Type B pancreatic cell (in vitro differentiated cells): ENCODE results near the gene TRIP11. TPM values are rescaled to one million over a fixed set of nuclear protein-coding genes. Genes with fewer than 3 reads are reported as not detected.

Experiments
- DNase-seq: peaks from one replicate; pipeline ENCODE4 v3.0.0; 2021; ENCODE audit warnings: mixed read lengths; ENCODE audit not compliant: unreplicated experiment; ENCODE audit errors: extremely low spot score
- H3K27ac Mint-ChIP-seq: 2 replicates; pipeline ENCODE4 v1.8.0; 2021; ENCODE audit warnings: mild to moderate bottlenecking, mixed read lengths
- H3K27me3 Mint-ChIP-seq: 2 replicates; pipeline ENCODE4 v1.8.0; 2021; ENCODE audit warnings: mixed read lengths
- H3K36me3 Mint-ChIP-seq: 2 replicates; pipeline ENCODE4 v1.8.0; 2021; ENCODE audit warnings: mixed read lengths
- H3K4me1 Mint-ChIP-seq: one replicate; pipeline ENCODE4 v1.8.0; 2021; ENCODE audit warnings: mixed read lengths; ENCODE audit not compliant: unreplicated experiment
- H3K4me3 Mint-ChIP-seq: 2 replicates; pipeline ENCODE4 v1.8.0; 2021; ENCODE audit warnings: mild to moderate bottlenecking, mixed read lengths
- H3K9me3 Mint-ChIP-seq: 2 replicates; pipeline ENCODE4 v1.8.0; 2021; ENCODE audit warnings: mixed read lengths
- total RNA-seq: library from RNA; stranded (reverse); gene quantifications from 2 replicates; pipeline ENCODE4 v1.2.1, GENCODE V29; 2021; ENCODE audit warnings: low replicate concordance
- TF ChIP-seq, protein P1 (sequence below): fragments of 200-600 bp; sonication (generic); conservative IDR thresholded peaks from 2 replicates; pipeline ENCODE4 v1.5.0; 2021; ENCODE audit warnings: antibody characterized with exemption, mild to moderate bottlenecking

Gene TRIP11
- total RNA-seq, 1 donor from 2014 or later, result 61.8 TPM

DNA sequence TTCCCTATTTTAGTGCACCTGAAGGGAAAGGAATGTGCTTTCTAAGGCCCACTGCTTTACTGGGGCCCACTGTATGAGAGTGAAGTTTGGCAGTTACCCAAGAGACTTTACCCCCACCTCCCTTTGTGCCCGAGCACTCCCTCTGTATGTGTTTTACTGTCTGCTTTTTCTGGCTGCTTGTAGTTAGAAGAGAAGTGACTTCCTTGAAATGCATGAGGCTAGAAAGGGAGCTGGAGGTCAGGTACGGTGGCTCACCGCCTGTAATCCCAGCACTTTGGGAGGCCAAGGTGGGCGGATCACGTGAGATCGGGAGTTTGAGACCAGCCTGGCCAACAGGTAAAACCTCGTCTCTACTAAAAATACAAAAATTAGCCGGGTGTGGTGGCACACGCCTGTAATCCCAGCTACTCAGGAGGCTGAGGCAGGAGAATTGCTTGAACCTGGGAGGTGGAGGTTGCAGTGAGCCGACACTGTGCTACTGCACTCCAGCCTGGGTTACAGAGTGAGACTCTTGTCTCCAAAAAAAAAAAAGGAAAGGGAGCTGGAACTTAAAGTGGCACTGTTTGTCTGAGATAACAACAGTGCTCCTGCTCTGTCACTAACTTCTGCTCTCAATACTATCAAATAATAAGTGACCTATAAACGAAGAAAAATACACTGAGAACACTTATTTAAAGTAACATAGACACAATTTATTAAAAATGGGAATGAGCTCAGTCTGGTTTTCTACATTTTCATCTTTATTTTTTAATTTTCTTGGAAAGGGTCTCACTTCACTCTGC, 5.8 kb downstream of the TRIP11 start:
- H3K4me1 Mint-ChIP-seq, result peaks cover 20% of the 10 kb centered on the region
- H3K27me3 Mint-ChIP-seq, result no peaks in the 10 kb centered on the region
- H3K27ac Mint-ChIP-seq, result no peak overlapping the region
- peaks cover 5% of the 10 kb centered on the region for H3K9me3 Mint-ChIP-seq
- H3K36me3 Mint-ChIP-seq, result peaks cover 25% of the 10 kb centered on the region
- H3K4me3 Mint-ChIP-seq, result peak overlapping the region; percentile 44
- TF ChIP-seq, protein P1, sequence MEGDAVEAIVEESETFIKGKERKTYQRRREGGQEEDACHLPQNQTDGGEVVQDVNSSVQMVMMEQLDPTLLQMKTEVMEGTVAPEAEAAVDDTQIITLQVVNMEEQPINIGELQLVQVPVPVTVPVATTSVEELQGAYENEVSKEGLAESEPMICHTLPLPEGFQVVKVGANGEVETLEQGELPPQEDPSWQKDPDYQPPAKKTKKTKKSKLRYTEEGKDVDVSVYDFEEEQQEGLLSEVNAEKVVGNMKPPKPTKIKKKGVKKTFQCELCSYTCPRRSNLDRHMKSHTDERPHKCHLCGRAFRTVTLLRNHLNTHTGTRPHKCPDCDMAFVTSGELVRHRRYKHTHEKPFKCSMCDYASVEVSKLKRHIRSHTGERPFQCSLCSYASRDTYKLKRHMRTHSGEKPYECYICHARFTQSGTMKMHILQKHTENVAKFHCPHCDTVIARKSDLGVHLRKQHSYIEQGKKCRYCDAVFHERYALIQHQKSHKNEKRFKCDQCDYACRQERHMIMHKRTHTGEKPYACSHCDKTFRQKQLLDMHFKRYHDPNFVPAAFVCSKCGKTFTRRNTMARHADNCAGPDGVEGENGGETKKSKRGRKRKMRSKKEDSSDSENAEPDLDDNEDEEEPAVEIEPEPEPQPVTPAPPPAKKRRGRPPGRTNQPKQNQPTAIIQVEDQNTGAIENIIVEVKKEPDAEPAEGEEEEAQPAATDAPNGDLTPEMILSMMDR, result no peak
- DNase-seq, result no peak

DNA sequence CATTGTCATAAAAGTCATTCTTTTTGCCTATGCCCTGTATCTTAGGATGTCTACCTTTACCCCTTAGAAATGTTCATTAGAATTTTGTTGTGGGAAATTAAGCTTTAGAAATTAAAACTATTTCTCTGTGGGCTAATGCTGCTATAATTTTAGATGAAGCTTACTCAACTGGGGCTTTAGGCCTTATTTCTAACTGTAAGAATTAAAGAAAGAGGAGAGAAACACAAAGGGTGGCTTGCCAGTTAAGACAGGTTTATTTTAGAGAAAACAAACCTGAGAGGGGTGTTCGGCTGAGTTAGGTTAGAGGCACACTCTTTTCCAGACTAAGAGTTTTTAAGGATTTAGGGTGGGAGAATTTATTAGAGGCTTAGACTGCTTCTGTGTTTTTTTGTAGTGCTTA, 6.4 kb downstream of the TRIP11 start:
- H3K27me3 Mint-ChIP-seq, result no peaks in the 10 kb centered on the region
- no peak for DNase-seq
- TF ChIP-seq, protein P1, result no peak
- peak overlapping the region; percentile 37 for H3K4me3 Mint-ChIP-seq
- H3K36me3 Mint-ChIP-seq, result peaks cover 28% of the 10 kb centered on the region
- H3K9me3 Mint-ChIP-seq, result peaks cover 5% of the 10 kb centered on the region
- H3K4me1 Mint-ChIP-seq, result peaks cover 20% of the 10 kb centered on the region
- H3K27ac Mint-ChIP-seq, result no peak overlapping the region

DNA sequence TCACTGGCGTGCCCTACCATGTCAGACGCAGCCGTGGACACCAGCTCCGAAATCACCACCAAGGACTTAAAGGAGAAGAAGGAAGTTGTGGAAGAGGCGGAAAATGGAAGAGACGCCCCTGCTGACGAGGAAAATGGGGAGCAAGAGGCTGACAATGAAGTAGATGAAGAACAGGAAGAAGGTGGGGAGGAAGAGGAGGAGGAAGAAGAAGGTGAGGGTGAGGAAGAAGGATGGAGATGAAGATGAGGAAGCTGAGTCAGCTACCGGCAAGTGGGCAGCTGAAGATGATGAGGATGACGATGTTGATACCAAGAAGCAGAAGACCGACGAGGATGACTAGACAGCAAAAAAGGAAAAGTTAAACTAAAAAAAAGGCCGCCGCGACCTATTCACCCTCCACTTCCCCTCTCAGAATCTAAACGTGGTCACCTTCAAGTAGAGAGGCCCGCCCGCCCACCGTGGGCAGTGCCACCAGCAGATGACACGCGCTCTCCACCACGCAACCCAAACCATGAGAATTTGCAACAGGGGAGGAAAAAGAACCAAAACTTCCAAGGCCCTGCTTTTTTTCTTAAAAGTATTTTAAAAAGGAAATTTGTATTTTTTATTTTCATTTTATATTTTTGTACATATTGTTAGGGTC, 13.2 kb downstream of the TRIP11 start:
- Mint-ChIP-seq H3K9me3 (no peaks in the 10 kb centered on the region), H3K27me3 (no peaks in the 10 kb centered on the region), H3K27ac (no peak overlapping the region), H3K4me3 (no peak overlapping the region), H3K36me3 (peaks cover 12% of the 10 kb centered on the region), H3K4me1 (no peaks in the 10 kb centered on the region)
- TF ChIP-seq, protein P1, result no peak
- no peak for DNase-seq

DNA sequence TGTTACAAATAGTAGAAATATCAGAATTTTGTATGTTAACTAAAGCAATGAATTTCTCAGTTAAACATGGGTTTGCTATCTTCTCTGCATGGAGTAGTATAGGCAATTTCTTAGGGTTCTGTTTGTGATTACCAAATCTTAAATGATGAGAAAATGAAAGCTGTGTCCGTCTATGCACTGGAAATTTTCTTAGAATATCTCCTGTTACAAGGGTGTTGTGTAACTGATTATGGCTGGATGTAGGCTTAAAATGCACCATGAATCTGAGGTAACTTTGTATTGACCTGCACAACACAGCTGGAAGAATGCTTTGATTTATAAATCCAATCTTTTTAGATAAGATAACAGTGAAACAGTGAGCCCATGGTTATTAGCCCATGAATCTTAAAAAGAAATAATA, 17.8 kb downstream of the TRIP11 start:
- TF ChIP-seq, protein P1, result no peak
- Mint-ChIP-seq H3K9me3 (no peaks in the 10 kb centered on the region), H3K4me1 (no peaks in the 10 kb centered on the region), H3K27ac (no peak overlapping the region), H3K36me3 (peaks cover 7% of the 10 kb centered on the region), H3K4me3 (no peak overlapping the region), H3K27me3 (no peaks in the 10 kb centered on the region)
- no peak for DNase-seq

DNA sequence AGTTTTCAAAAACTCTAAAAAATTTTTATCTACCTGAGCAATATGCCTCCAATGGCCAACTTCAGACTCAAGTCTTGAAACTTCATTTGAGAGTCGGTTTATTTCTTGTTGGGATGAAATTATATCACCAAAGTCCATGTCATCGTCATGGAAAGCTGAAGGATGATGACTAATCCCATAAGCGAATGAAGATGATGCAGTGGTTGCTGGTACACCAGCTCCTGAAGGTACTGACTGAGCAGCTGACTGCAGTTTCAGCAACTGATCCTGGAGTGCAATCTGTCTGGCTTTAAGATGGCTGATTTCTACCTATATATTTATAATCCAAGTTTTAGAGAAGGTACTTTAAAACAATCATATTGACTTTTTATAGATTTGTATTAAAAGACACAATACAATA, 18.3 kb downstream of the TRIP11 start:
- no peaks in the 10 kb centered on the region for H3K4me1 Mint-ChIP-seq
- no peak for DNase-seq
- peaks cover 6% of the 10 kb centered on the region for H3K36me3 Mint-ChIP-seq
- TF ChIP-seq, protein P1, result no peak
- H3K4me3 Mint-ChIP-seq, result no peak overlapping the region
- no peaks in the 10 kb centered on the region for H3K27me3 Mint-ChIP-seq
- no peaks in the 10 kb centered on the region for H3K9me3 Mint-ChIP-seq
- H3K27ac Mint-ChIP-seq, result no peak overlapping the region
